UCSD-AML1 (cell line): ENCODE results near the gene IGSF8.

Experiments used
- DNase-seq: peaks from one replicate; lab custom pipeline; 2025; ENCODE audit not compliant: unreplicated experiment; lab: John Stamatoyannopoulos, UW

Gene IGSF8

GRCh38 chr1:160107512-160107911, 9.1 kb upstream of the IGSF8 start:
- no peak for DNase-seq

DNA sequence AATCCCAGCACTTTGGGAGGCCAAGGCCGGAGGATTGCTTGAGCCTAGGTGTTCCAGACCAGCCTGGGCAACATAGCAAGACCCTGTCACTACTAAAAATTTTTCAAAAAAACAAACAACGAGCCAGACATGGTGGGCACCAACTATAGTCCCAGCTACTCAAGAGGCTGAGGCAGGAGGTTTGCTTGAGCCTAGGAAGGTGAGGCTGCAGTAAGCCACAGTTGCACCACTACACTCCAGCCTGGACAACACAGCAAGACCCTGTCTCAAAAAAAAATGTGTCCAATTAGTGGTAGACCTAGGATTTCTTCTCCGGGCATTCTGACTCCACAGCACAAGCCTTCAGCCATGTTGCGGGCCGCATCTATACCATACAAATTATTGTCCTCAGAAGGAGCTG, 6.7 kb upstream of the IGSF8 start:
- no peak for DNase-seq

- no peak for DNase-seq
Observed at GRCh38 chr1:160104486-160104885, 6.1 kb upstream of the IGSF8 start.

DNA sequence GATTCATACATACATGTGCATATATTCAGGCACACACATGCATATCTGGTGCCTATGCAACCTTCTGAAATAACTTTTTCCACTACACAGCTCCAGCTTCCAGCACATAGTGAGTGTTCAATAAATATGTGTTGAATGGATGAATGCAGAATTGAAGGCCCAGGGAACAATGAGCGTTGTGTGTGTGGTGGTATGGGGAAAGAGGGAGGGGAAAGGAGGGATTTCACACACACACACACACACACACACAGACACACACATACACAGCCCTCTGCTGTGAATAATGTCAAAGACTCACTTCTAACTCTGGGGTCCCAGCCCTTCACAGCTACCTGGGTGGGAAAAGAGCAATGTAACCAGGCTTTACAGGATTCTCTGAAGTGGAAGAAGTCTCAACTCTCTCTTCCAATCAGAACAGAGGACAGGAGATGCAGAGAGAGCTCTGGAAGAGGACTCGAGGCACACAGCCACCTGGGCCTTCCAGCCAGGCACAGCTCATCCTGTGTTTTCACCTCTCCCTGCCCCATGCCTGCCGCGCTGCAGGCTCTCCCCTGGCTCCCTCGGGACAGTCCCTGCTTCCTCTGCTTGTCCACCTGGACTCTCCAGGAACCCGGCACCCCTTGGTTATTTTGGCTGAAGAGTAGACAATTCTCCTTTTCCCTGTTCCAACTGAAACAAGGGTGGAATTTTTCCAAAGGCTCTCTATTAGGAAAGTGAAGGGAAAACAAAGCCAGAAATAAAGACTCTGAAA, 5.4 kb upstream of the IGSF8 start:
- DNase-seq: no peak

- no peak for DNase-seq
Observed at GRCh38 chr1:160101717-160102522, 3.5 kb upstream of the IGSF8 start.

DNA sequence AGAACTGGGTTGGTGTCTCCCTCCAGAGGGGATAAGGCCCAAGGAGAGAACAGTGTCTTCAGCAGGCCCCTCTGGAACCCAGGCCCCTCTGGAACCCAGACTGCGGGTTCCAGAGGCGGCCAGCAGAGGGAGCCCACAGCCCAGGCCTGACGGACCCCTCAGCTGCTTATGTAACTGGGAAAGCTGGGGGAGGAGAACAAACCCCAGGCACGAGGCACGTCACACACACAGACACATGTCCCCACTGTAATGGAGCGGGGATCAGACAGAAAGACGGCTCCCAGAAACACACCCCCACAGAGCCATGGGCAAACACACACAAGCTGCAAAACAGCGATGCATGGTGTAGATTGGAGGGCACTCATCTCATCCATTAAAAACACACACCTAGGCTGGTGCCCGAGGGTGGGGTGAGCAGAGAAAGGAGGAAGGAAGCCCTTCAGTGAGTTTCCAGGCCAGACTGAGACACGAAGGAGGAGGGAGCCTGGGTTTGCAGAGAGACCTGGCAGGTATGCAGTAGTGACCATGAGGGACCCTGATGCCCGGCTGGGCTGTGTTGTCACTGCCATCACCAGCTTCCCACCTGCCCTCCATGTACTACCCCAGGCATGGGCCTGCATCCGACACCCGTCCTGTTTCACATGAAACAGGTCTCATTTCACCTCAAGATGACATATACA, 2.8 kb upstream of the IGSF8 start:
- DNase-seq: peak; percentile 80

DNA sequence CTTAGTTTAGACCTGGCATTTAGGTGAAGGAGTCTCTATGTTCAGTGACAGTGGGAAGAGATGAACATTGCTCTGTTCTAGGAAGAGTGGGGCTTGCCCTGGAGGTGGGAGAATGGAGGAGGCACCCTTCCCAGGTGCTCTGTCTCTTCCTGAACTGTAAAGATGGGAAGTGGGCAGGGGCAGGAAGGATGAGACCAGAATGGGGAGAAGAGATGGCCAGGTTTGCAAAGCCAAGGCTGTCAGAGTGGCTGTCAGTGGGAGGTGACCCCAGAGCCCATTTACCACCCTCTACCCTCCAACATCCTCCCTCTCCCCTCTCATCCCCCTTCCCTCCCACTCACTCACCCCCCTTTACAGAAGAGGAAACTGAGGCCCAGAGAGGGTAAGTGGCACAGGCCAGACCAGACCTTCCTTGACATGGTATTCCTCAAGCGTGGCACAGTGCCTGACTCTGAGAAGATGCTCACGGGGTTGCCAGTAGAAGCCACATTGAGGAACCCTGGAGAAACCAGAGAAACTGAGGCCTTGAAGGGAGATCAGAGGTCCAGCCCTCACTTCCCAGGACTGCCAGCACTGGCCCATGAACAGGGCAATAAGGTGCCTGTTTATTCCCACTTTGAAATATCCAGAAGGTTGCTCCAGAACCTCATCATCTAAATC, 1.4 kb upstream of the IGSF8 start:
- DNase-seq: no peak

- DNase-seq: peak; percentile 95
Observed at GRCh38 chr1:160098852-160099561, 588 bp upstream of the IGSF8 start.

GRCh38 chr1:160097151-160097910, 1.1 kb downstream of the IGSF8 start:
- no peak for DNase-seq

- no peak for DNase-seq
Observed at GRCh38 chr1:160096274-160097116, 1.9 kb downstream of the IGSF8 start.

GRCh38 chr1:160095382-160096105, 2.9 kb downstream of the IGSF8 start:
- no peak for DNase-seq

- DNase-seq: no peak
Observed at GRCh38 chr1:160094806-160095205, 3.6 kb downstream of the IGSF8 start.

- DNase-seq: no peak
Observed at GRCh38 chr1:160094291-160094625, 4.2 kb downstream of the IGSF8 start.

- no peak for DNase-seq
Observed at GRCh38 chr1:160093624-160094290, 4.7 kb downstream of the IGSF8 start.

- no peak for DNase-seq
Observed at GRCh38 chr1:160093069-160093395, 5.4 kb downstream of the IGSF8 start.

DNA sequence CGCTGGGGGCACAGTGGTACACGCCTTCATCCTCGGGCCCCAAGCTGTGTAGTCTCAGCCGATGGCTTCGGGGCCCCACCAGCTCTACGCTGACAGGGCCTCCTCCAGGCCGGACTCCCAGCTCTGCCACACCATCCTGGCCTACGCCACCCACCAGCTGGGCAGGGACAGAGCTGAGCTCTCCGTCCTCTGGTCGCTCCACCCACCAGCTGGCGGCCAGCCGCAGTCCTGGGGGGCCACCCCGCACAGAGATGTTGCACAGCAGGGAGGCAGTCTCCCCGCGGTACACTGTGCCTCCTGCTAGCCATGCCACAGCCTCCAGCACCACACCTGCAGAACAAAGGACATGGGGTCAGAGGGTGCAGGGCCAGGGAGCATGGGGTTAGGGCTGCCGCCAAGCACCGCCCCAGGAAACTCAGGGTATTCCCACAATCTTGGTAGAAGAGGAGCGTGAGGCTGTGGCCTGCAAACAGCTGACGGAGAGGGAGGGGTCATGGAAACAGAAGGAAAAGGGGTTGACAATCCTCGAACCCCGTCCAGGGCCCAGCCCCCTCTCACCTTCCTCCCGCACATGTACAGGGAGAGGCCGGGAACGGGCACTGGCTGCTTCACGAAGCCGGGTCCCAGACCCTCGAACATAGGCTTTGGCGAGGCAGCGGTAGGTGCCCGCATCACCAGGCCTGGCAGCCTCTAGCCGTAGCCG, 5.9 kb downstream of the IGSF8 start:
- DNase-seq: no peak

GRCh38 chr1:160091666-160092223, 6.7 kb downstream of the IGSF8 start:
- no peak for DNase-seq
